ENCODE data around the gene NEGR1.

- TF ChIP-seq CTCF (IDR thresholded peaks at IDR 0.05) (no peak), POLR2A (IDR thresholded peaks at IDR 0.05) (no peak), EP300 (IDR thresholded peaks at IDR 0.05) (no peak)
These were observed 400.7 kb downstream of the NEGR1 start for GRCh38 chr1:71881611-71882010.

Measured in ovary (tissue), 3 donors.